ENCODE data around the gene ACSL4. TPM values are rescaled to one million over a fixed set of nuclear protein-coding genes. Genes with fewer than 3 reads are reported as not detected.

The ACSL4 gene
- total and polyA plus RNA-seq, 12 donors: 12.7 to 69.4 (median 50.2) TPM

DNA sequence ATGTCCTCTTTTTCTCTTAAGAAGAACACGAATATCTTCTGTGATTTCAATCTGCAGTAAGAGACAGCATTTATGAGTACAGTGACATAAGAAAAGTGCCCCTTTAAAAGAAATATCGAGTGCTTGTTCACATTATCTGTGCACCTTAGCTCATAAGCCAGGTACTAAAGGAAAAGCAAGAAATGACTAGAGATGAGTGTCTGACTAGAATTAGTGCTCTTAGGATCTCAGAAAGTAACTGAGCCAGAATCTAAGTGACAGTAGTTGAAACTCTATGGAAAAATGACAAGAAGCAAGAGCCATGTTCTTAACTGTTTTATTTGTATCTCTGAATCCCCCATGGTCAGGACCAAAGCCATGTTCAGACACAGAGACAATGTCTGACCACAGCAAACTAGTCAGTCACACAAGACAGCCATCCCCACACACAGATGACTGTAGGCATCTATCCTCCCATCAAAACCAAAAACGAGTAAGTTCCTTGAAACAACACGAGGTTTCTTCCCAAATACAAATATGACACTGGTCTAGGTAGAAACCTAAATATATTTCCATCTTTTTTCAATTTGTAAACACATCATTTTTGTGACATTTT, 36.8 kb downstream of the ACSL4 start:
- Histone ChIP-seq H3K4me1 (peaks cover 0 to 26% (median 3%) of the 10 kb centered on the region in 9 donors), H3K4me3 (no peak overlapping the region), H3K9me3 (no peaks in the 10 kb centered on the region), H3K27ac (no peak overlapping the region), H3K27me3 (peaks cover 0 to 63% (median 0%) of the 10 kb centered on the region in 7 donors), H3K36me3 (peaks cover 0 to 5% (median 0%) of the 10 kb centered on the region in 9 donors)
- ATAC-seq (no peak), DNase-seq (no peak)
- intact Hi-C loops (cut with DNase I): no loop called here
- TF ChIP-seq, protein P1, sequence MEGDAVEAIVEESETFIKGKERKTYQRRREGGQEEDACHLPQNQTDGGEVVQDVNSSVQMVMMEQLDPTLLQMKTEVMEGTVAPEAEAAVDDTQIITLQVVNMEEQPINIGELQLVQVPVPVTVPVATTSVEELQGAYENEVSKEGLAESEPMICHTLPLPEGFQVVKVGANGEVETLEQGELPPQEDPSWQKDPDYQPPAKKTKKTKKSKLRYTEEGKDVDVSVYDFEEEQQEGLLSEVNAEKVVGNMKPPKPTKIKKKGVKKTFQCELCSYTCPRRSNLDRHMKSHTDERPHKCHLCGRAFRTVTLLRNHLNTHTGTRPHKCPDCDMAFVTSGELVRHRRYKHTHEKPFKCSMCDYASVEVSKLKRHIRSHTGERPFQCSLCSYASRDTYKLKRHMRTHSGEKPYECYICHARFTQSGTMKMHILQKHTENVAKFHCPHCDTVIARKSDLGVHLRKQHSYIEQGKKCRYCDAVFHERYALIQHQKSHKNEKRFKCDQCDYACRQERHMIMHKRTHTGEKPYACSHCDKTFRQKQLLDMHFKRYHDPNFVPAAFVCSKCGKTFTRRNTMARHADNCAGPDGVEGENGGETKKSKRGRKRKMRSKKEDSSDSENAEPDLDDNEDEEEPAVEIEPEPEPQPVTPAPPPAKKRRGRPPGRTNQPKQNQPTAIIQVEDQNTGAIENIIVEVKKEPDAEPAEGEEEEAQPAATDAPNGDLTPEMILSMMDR (IDR thresholded peaks at IDR 0.05): no peak
- 91 to 99% methylated on average over 4 of the region's 4 CpGs for WGBS, 2 donors

DNA sequence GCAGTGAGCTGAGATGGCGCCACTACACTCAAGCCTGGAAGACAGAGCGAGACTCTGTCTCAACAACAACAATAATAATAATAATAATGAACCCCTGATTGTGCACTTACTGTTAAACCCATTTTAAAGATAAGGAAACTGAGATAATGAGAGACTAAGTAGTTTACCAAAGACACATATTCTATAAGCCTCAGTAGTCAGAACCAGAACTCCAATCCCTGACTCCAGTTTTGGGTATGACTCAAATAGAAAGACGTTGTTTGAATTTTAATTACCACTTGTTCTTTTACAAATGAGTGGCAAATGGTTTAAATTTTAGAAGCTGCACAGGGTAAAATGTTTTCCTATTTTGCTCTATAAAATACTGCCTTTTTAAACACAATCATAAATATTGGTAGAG, 37.4 kb downstream of the ACSL4 start:
- ATAC-seq (no peak), DNase-seq (no peak)
- Histone ChIP-seq H3K4me1 (peaks cover 0 to 26% (median 3%) of the 10 kb centered on the region in 9 donors), H3K27ac (no peak overlapping the region), H3K4me3 (no peak overlapping the region), H3K9me3 (no peaks in the 10 kb centered on the region), H3K27me3 (peaks cover 0 to 67% (median 0%) of the 10 kb centered on the region in 7 donors), H3K36me3 (peaks cover 0 to 5% (median 0%) of the 10 kb centered on the region in 9 donors)
- TF ChIP-seq, protein P1 (IDR thresholded peaks at IDR 0.05): no peak
- 98 to 100% methylated on average over 3 of the region's 3 CpGs for WGBS, 2 donors
- intact Hi-C loops (cut with DNase I): no loop called here

DNA sequence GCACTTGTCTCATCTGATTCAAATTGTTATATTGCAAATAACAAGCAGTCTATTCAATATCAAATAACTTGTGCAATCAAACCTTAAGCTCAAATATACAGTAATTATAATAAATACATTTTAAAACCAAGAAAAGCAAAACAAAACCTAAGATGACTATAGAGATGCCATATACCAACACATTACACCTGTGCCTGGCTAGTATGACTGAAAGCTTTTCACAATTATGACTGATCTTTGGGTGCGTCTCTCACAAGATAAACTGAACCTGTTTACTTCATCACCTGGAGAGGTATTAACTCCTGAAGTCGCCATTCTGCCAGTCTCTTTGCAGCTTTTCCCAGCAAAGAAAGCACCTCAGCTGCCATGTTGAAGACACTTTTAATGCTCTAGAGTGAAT, 41.3 kb downstream of the ACSL4 start:
- peaks cover 0 to 15% (median 0%) of the 10 kb centered on the region in 9 donors for H3K4me1 ChIP-seq
- no peak overlapping the region for H3K4me3 ChIP-seq
- no peak overlapping the region for H3K27ac ChIP-seq
- DNase-seq (no peak), ATAC-seq (no peak)
- intact Hi-C loops (cut with DNase I): no loop called here
- 95% methylated on average over 2 of the region's 2 CpGs for WGBS, 2 donors
- H3K27me3 ChIP-seq: peaks cover 0 to 64% (median 0%) of the 10 kb centered on the region in 7 donors
- TF ChIP-seq, protein P1 (IDR thresholded peaks at IDR 0.05): no peak
- peaks cover 0 to 5% (median 0%) of the 10 kb centered on the region in 9 donors for H3K36me3 ChIP-seq
- H3K9me3 ChIP-seq: no peaks in the 10 kb centered on the region

DNA sequence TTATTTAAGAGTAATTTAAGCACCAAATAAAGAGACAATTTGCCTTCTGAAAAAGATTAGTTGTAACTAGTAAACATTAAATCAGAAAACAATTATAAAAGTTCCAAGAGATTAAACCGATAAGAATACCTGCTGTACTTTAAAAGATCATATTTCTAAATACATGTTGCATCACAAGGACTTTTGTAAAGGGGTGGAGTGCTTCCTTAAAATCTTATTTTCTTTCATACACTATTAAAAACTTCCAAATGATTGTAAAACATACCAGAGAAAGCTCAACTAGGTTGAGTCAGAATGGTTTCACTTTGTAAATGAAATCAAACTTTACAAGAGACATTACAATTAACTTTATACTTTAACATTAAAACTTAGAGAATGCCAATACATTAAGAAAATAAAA, 41.8 kb downstream of the ACSL4 start:
- H3K27ac ChIP-seq: no peak overlapping the region
- ATAC-seq: no peak
- no peak for DNase-seq
- H3K4me1 ChIP-seq: peaks cover 0 to 15% (median 0%) of the 10 kb centered on the region in 9 donors
- peaks cover 0 to 5% (median 0%) of the 10 kb centered on the region in 9 donors for H3K36me3 ChIP-seq
- TF ChIP-seq, protein P1 (IDR thresholded peaks at IDR 0.05): no peak
- intact Hi-C loops (cut with DNase I): no loop called here
- WGBS, 2 donors: 87 to 93% methylated on average over 1 of the region's 1 CpG
- peaks cover 0 to 59% (median 0%) of the 10 kb centered on the region in 7 donors for H3K27me3 ChIP-seq
- no peaks in the 10 kb centered on the region for H3K9me3 ChIP-seq
- no peak overlapping the region for H3K4me3 ChIP-seq

Data from heart right ventricle (tissue), 16 donors.